HG02970 (cell line): Measurements from ENCODE around the gene LGI1.
"Not testable (repeated sequence)": the region's sequence is repeated elsewhere in the genome, so short reads cannot be mapped to it uniquely, and the experiment has no call there.

Source experiments
- ATAC-seq: cut with Tn5 transposase; IDR thresholded peaks from one replicate; pipeline ENCODE4 v1.9.1; 2021; ENCODE audit warnings: mild to moderate bottlenecking, moderate library complexity, moderate number of reproducible peaks; ENCODE audit not compliant: unreplicated experiment, low FRiP score

Gene LGI1

GRCh38 chr10:93799155-93799708 lies 41.5 kb downstream of the LGI1 start:
- no peak for ATAC-seq

DNA sequence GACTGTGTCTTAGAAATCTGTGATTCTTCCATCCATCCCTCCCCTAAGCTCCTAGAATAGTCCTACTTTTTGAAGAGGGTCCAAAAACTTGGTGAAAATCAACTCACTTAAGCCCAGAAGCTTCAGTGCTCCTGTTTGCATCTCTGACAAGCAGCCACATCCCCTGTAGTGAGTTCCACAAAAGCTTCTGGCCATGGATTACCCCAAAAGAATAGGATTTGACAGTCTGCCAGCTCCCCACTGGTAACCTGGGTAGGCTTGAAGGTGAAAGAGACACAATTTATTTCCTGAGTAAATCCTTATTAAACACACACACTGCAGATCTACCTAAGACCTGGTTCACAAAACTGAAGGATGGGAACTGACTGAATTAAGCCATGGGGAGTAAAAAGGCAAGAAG lies 46.5 kb downstream of the LGI1 start:
- no peak for ATAC-seq

- no peak for ATAC-seq
Observed at GRCh38 chr10:93806903-93807302, 49.2 kb downstream of the LGI1 start.

- ATAC-seq, result no peak
Observed at GRCh38 chr10:93807371-93807770, 49.6 kb downstream of the LGI1 start.

- no peak for ATAC-seq
Observed at GRCh38 chr10:93812659-93813338, 55.1 kb downstream of the LGI1 start.

DNA sequence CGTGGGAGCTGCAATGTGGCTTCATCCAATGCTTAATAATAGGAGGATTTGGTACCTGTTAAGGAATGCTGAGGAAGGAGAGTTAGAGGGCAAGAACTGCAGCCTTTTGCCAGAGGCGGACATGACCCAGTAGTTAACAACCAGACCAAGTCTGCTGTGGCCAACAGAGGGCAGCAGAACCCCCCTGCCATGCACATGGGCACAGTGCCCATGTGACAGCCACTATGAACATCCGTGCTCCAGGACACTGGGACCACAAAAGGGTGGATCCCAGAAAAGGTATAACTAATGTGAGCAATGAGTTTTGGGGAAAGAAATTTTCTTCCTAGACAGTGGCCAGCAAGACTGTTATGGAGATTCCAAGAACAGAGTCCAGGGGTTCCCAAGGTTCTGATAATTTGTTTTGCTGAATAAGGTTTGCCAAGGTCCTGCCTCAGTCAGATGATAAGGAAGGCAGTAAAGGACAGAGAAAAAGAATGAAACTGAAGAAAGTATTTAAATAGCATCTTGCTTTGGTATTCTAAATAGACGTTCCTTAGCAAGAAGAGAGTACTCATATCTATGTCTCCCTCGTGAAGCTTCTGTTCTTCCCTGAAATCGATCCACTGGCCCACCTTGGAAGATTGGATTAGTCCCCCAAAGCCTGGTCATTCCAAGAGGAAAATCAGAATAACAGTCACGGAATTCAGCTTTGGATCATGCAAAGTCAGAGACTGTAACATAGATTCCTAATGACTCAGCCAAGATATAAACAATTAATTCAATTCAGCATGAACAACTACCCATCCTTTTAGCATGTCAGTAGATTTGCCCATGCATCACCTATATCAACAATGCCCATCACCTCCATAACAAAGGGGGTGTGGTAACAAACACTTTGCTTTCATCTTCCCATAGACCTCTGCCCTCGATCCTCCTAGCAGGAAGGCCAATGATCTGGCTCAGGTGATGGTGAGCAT lies 56.0 kb downstream of the LGI1 start:
- no peak for ATAC-seq

- ATAC-seq, result no peak
Observed at GRCh38 chr10:93815304-93816096, 57.8 kb downstream of the LGI1 start.

GRCh38 chr10:93816123-93816747 lies 58.5 kb downstream of the LGI1 start:
- no peak for ATAC-seq

DNA sequence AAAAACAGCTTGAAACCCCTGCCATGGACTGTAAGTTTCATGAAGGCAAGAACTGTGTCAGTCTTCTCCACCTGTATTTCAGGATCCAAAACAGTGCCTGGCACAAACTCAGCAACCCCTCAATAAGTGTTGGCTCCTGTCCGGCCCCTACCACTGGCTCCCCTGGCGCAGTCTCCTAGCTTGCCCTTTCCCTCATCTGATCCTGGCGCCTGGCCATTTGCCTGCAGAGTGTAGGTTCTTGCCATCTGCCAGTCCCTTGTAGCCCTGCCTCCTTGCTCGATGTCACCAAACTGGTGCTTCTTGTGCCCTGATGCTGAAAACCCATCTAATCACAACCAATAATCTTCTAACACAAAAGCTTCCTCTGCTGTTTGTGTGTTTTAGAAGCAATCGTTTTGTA lies 60.4 kb downstream of the LGI1 start:
- no peak for ATAC-seq

DNA sequence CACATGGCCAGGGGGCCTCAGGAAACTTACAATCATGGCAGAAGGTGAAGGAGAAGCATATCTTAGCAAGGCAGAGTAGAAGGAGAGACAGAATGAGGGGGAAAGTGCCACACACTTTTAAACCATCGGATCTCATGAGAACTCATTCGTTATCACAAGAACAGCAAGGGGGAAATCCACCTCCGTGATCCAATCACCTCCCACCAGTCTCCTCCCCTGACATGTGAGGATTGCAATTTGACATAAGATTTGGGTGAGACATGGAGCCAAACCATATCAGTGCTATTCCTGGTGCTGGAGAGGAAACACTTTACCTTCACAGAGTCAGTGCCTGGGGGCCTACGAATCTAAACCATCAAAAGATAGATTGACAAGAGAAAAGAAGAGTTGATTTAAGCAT lies 61.8 kb downstream of the LGI1 start:
- ATAC-seq, result no peak

DNA sequence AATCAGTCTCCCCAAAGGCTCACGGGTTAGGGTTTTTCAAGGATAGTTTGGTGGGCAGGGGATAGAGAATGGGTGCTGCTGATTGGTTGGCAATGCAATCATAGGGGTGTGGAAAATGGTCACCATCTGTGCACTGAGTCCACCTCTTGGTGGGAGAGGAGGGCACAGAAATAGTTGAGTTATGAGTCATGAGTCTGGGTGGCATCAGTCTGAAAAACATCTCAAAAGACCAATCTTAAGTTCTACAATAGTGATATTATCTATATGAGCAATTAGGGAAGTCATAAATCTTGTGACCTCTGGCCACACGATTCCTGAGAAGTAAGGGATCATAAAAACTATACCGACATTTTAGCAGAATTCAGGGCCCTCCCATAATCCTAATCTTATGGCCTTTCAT lies 62.7 kb downstream of the LGI1 start:
- ATAC-seq, result no peak

GRCh38 chr10:93821051-93821772 lies 63.5 kb downstream of the LGI1 start:
- no peak for ATAC-seq

- ATAC-seq, result no peak
Observed at GRCh38 chr10:93826355-93826754, 68.6 kb downstream of the LGI1 start.

DNA sequence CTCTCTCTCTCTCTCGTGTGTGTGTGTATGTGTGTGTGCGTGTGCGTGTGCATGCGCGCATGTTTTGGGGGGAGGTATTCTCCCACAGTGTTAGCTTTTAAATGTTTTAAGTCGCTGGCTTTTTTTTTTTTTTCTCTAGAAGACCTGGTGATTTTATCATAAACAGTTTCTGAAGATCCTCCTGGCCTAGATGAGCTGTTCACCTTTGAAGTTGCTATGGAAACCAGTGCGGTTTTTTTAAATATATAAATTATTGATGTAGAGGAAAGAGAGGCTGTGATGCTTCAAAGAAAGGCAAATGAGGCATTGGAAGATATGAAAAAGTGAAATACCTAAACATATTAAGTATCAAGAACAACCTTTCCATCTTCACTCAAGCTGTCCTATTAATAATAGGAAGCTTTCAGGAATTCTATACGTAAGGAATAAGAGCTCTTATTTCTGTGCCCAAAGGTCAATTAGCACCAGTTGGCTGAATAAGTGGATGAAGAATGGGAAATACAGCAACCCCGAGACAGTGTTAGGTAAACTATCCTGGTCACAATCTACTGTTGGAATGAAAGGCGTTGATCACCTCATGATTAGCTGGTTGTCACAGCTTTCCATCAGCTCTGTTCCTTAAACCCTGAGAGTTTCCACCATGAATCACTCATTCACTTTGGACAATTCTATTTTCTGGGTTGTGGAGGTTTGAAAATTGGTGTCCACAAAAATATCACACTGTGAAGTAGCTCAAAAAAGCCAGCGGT lies 69.5 kb downstream of the LGI1 start:
- no peak for ATAC-seq

- not testable (repeated sequence) for ATAC-seq
Observed at GRCh38 chr10:93831065-93831464, 73.3 kb downstream of the LGI1 start.

GRCh38 chr10:93835770-93836169 lies 78.0 kb downstream of the LGI1 start:
- no peak for ATAC-seq

- ATAC-seq, result no peak
Observed at GRCh38 chr10:93837822-93838221, 80.1 kb downstream of the LGI1 start.

- no peak for ATAC-seq
Observed at GRCh38 chr10:93838278-93838677, 80.5 kb downstream of the LGI1 start.

DNA sequence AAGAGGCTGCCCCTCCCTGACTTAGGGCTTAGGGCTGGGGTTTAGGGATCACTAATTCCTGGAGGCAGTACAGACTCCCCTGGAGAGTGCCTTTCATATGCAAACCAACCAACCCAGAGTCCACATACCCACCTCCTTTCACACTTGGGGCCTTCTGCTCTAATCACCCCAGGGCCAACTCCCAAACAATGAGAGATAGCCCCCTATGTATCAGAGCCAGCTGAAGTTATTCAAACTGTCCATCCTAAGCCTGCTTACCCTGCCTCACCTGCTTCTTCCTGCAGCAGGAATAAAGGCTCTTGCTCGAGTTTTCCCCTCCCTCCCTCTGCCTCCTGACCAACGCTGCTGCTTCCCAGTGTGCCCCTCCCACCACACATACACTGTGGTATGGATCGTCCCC lies 84.2 kb downstream of the LGI1 start:
- no peak for ATAC-seq
